Measurements from ENCODE around the gene SCN2B. TPM values are rescaled to one million over a fixed set of nuclear protein-coding genes. Genes with fewer than 3 reads are reported as not detected.

The SCN2B gene
- total RNA-seq, 1 experiment from 2014 or later = not detected

DNA sequence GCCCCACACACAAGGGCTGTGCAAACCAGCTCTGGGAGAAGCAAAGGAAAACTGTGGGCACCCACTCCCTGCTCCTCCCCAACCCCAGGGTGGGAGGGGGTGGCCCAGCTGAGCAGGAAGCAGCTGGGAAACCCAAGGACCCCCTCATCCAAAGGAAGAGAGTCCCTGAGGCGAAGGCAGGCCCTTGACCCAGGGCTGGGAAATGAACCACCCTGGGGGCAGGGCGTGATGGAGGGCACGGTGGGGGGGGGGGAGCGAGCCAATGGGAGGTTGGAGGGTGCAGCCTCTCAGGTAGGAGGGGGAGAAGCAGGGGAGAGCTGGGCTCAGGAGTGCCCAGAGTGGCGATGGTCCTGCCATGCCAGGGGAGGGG is 40.7 kb downstream of the SCN2B start:
- H2AFZ ChIP-seq (ENCODE audit: low read length) = no peak overlapping the region
- DNase-seq = no peak
- H3K27me3 ChIP-seq (ENCODE audit: low read length) = no peaks in the 10 kb centered on the region
- H3K27ac ChIP-seq (ENCODE audit: low read length) = no peak overlapping the region
- no peaks in the 10 kb centered on the region for H3K36me3 ChIP-seq (ENCODE audit: insufficient read depth, low read length)
- no peaks in the 10 kb centered on the region for H3K4me1 ChIP-seq (ENCODE audit: low read length)
- H3K79me2 ChIP-seq (ENCODE audit: low read length) = no peaks in the 10 kb centered on the region
- no peaks in the 10 kb centered on the region for H3K9me2 ChIP-seq (replicated peaks; ENCODE audit: insufficient read depth, low read length)
- H3K4me2 ChIP-seq (ENCODE audit: low read depth, low read length, poor library complexity, severe bottlenecking) = no peak overlapping the region
- H3K9me3 ChIP-seq (ENCODE audit: low read length) = no peaks in the 10 kb centered on the region
- no peak overlapping the region for H3K9ac ChIP-seq (ENCODE audit: low read length)
- no peak overlapping the region for H3K4me3 ChIP-seq (ENCODE audit: low read length)
- H4K20me1 ChIP-seq (ENCODE audit: insufficient read depth, low read depth, low read length) = no peaks in the 10 kb centered on the region

DNA sequence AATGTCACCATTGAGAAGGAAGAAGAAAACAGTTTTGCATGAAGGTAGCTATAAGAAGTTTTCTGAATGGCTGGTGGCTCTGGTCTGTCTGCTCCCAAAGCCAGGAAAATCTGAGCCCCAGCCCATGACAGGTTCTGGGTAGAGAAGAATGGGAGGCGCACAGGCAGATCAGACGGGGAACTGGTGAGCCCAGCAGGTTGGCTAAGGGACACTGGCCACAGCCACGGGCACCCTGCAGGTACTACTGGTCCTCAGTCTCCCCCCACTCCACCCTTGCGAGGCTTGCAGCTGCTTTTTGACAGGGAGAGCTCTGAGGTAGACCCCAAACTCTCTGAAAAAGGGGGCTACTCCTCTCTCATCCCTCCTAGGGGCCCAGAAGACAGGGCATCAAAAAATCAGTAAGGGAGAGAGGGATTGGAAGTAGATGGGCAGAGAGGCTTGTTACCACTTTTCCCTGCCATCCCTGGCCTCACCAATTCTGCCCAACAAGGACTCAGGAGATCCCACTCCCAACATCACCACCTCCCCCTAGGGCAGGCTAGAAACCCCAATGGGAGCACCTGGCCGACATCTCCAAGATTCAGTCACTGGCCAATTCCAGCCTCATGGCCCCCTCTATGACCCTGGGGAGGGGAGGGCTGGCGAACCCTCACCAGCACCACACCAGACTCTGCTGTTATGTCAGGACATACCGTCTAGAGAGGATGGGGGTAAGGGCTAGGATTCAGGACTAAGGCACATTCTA is 41.2 kb downstream of the SCN2B start:
- Histone ChIP-seq H3K9me2 (replicated peaks; ENCODE audit: insufficient read depth, low read length) (no peaks in the 10 kb centered on the region), H3K4me3 (ENCODE audit: low read length) (no peak overlapping the region), H3K27me3 (ENCODE audit: low read length) (no peaks in the 10 kb centered on the region), H3K4me2 (ENCODE audit: low read depth, low read length, poor library complexity, severe bottlenecking) (no peak overlapping the region), H3K9ac (ENCODE audit: low read length) (no peak overlapping the region), H3K36me3 (ENCODE audit: insufficient read depth, low read length) (no peaks in the 10 kb centered on the region), H3K9me3 (ENCODE audit: low read length) (no peaks in the 10 kb centered on the region), H3K79me2 (ENCODE audit: low read length) (no peaks in the 10 kb centered on the region), H3K4me1 (ENCODE audit: low read length) (no peaks in the 10 kb centered on the region), H4K20me1 (ENCODE audit: insufficient read depth, low read depth, low read length) (no peaks in the 10 kb centered on the region), H2AFZ (ENCODE audit: low read length) (no peak overlapping the region), H3K27ac (ENCODE audit: low read length) (no peak overlapping the region)
- no peak for DNase-seq

DNA sequence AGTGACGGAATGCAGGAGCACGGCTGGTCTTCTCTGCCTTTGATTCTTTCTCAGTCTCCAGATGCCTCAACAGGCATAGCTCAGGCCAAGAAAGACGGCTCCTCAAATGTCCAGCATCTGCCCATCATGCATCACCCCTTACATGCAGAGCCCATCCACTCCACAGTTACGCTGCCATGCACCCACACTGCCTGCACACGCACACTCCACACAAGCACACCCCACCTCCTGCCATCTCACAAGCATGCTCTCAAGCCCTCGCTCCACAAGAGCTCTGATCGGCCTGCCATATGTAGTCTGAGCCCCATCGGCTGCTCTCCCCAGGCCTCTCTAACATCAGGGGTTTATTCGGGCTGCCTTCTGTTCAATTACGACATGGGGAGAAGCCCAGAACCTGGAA is 42.6 kb downstream of the SCN2B start:
- no peaks in the 10 kb centered on the region for H4K20me1 ChIP-seq (ENCODE audit: insufficient read depth, low read depth, low read length)
- H3K27ac ChIP-seq (ENCODE audit: low read length) = no peak overlapping the region
- H3K9me2 ChIP-seq (replicated peaks; ENCODE audit: insufficient read depth, low read length) = no peaks in the 10 kb centered on the region
- H3K4me3 ChIP-seq (ENCODE audit: low read length) = no peak overlapping the region
- no peaks in the 10 kb centered on the region for H3K79me2 ChIP-seq (ENCODE audit: low read length)
- DNase-seq = no peak
- no peaks in the 10 kb centered on the region for H3K27me3 ChIP-seq (ENCODE audit: low read length)
- H3K9me3 ChIP-seq (ENCODE audit: low read length) = no peaks in the 10 kb centered on the region
- no peak overlapping the region for H2AFZ ChIP-seq (ENCODE audit: low read length)
- no peaks in the 10 kb centered on the region for H3K4me1 ChIP-seq (ENCODE audit: low read length)
- no peak overlapping the region for H3K4me2 ChIP-seq (ENCODE audit: low read depth, low read length, poor library complexity, severe bottlenecking)
- no peak overlapping the region for H3K9ac ChIP-seq (ENCODE audit: low read length)
- no peaks in the 10 kb centered on the region for H3K36me3 ChIP-seq (ENCODE audit: insufficient read depth, low read length)

DNA sequence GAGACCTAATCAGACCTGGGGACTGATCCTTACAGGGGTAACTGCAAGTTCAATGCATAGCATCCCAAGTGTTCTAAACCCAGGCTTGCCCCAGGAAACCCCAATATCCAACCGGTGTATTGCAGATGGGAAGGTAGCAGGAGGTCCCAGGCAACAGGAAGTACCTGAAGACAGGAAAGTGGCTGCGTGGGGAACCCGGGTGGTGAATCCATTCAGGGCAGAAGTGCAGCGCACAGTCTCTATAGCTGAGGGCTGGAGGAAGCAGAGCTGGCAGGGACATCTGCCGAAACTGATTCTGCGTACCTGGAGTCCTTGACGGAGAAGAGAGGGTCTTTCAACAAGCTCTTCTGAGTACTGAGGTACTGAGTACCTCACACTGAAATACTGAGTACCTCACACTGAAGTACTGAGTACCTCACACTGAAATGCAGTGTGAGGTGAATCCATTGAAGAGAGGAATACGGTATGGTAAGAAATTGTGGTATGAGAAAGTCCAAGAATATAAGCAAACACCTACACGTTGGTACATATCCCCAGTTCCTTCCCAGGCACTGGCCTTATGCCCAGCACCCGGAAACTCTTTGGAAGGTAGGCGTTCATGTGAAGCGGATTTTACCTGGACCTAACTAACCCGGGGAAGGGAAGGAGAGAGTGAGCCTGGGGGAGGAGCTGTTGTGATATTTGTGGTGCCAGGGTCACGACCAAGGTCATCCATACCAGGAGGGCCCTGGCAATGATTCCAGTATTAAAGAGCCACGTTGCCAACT is 43.9 kb downstream of the SCN2B start:
- Histone ChIP-seq H3K4me2 (ENCODE audit: low read depth, low read length, poor library complexity, severe bottlenecking) (no peak overlapping the region), H3K36me3 (ENCODE audit: insufficient read depth, low read length) (no peaks in the 10 kb centered on the region), H3K27me3 (ENCODE audit: low read length) (no peaks in the 10 kb centered on the region), H2AFZ (ENCODE audit: low read length) (no peak overlapping the region), H3K4me3 (ENCODE audit: low read length) (no peak overlapping the region), H3K4me1 (ENCODE audit: low read length) (no peaks in the 10 kb centered on the region), H3K27ac (ENCODE audit: low read length) (no peak overlapping the region), H3K9me3 (ENCODE audit: low read length) (no peaks in the 10 kb centered on the region), H3K79me2 (ENCODE audit: low read length) (no peaks in the 10 kb centered on the region), H4K20me1 (ENCODE audit: insufficient read depth, low read depth, low read length) (no peaks in the 10 kb centered on the region), H3K9me2 (replicated peaks; ENCODE audit: insufficient read depth, low read length) (no peaks in the 10 kb centered on the region), H3K9ac (ENCODE audit: low read length) (no peak overlapping the region)
- DNase-seq = no peak

DNA sequence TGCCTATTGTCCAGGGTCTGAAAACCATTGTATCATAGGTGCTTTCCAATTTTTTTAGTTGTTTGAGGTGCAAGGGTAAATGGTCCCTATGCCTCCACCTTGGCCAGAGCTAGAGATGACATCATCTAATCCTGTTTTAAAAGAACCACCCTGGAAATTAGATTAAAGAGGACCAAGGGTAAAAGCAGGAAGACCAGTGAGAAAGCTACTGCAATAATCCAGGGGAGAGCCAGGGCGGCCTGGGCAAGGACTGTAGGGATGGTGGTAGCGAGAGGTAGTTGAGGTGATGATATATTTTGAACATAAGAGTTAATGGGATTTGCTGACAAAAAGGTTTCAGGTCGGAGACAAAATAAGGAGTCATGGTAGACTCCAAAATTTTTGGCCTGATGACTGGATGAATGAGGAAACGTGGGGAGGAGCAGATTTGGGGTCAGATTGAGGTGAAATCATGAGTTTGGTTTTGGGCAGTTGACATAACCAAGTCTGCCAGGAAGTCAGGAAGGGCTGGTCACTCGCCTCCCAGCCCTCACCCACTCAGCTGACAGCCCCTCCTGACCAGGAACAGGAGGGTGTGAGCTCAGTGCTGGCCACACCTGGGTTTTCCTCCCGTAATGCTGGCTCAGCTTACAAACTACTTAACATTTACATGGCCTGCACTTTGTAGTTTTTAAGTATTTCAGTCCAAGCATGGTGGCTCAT is 46.8 kb downstream of the SCN2B start:
- Histone ChIP-seq H3K4me2 (ENCODE audit: low read depth, low read length, poor library complexity, severe bottlenecking) (no peak overlapping the region), H3K36me3 (ENCODE audit: insufficient read depth, low read length) (no peaks in the 10 kb centered on the region), H4K20me1 (ENCODE audit: insufficient read depth, low read depth, low read length) (no peaks in the 10 kb centered on the region), H3K27ac (ENCODE audit: low read length) (no peak overlapping the region), H2AFZ (ENCODE audit: low read length) (no peak overlapping the region), H3K79me2 (ENCODE audit: low read length) (no peaks in the 10 kb centered on the region), H3K4me1 (ENCODE audit: low read length) (no peaks in the 10 kb centered on the region), H3K9ac (ENCODE audit: low read length) (no peak overlapping the region), H3K9me2 (replicated peaks; ENCODE audit: insufficient read depth, low read length) (no peaks in the 10 kb centered on the region), H3K4me3 (ENCODE audit: low read length) (no peak overlapping the region), H3K27me3 (ENCODE audit: low read length) (no peaks in the 10 kb centered on the region), H3K9me3 (ENCODE audit: low read length) (no peaks in the 10 kb centered on the region)
- no peak for DNase-seq

DNA sequence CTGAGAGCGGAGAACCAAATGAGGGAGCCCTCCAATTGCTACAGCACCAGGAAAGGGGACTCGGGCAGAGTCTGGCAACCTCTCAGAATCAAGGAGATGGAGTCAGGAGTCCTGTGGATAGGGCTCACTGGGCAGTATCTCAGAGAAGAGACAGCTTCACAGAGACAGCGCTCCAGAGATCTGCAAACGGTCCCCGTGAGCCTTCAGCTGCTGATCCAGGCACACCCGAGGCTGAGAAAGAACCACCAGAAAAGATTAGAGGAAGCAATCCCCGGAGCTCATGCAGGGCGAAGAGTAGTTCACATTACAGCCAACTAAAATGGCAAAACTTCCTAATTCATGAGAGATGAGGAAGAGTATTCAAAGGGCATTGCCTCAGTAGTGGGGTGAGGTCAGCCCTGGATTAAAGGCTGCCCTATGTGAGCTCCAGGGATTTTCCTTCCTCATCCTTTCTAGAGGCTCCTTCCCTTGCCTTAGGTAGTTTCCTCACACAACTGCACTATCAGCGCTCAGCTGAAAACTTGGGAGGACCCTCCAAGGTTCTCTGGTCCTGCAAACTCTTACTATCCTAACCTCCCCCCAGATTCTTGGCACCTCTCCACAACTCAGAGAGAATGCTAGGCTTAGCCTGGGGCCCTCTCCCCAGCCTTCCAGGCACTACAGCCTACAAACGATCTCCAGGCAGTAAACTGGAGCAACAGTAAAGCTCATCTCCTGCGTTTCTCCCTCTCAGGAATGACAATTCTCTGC is 47.5 kb downstream of the SCN2B start:
- no peak for DNase-seq
- Histone ChIP-seq H3K4me2 (ENCODE audit: low read depth, low read length, poor library complexity, severe bottlenecking) (no peak overlapping the region), H4K20me1 (ENCODE audit: insufficient read depth, low read depth, low read length) (no peaks in the 10 kb centered on the region), H3K9me2 (replicated peaks; ENCODE audit: insufficient read depth, low read length) (no peaks in the 10 kb centered on the region), H2AFZ (ENCODE audit: low read length) (no peak overlapping the region), H3K27ac (ENCODE audit: low read length) (no peak overlapping the region), H3K36me3 (ENCODE audit: insufficient read depth, low read length) (no peaks in the 10 kb centered on the region), H3K9ac (ENCODE audit: low read length) (no peak overlapping the region), H3K9me3 (ENCODE audit: low read length) (no peaks in the 10 kb centered on the region), H3K79me2 (ENCODE audit: low read length) (no peaks in the 10 kb centered on the region), H3K4me1 (ENCODE audit: low read length) (no peaks in the 10 kb centered on the region), H3K4me3 (ENCODE audit: low read length) (no peak overlapping the region), H3K27me3 (ENCODE audit: low read length) (no peaks in the 10 kb centered on the region)

DNA sequence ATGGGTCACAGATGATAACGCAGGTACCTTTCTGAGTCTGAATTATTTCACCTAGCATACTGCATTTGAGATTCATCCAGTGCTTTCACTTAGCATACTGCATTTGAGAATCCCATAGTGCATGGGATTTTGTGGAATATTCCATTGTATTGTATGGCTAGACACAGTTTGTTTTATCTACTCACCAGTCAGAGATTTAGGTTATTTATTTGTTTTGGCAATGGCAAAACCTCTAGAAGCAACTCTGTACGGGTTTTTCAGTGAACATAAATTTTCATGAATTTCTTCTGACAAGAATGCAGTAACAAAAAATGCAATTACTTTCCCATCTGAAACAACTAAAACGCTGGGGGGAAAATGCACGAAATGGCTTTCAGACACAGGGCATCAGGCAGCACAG is 48.1 kb downstream of the SCN2B start:
- DNase-seq = no peak
- H3K79me2 ChIP-seq (ENCODE audit: low read length) = no peaks in the 10 kb centered on the region
- no peak overlapping the region for H3K4me3 ChIP-seq (ENCODE audit: low read length)
- no peaks in the 10 kb centered on the region for H3K9me3 ChIP-seq (ENCODE audit: low read length)
- H3K9me2 ChIP-seq (replicated peaks; ENCODE audit: insufficient read depth, low read length) = no peaks in the 10 kb centered on the region
- H3K4me2 ChIP-seq (ENCODE audit: low read depth, low read length, poor library complexity, severe bottlenecking) = no peak overlapping the region
- no peaks in the 10 kb centered on the region for H3K36me3 ChIP-seq (ENCODE audit: insufficient read depth, low read length)
- no peak overlapping the region for H2AFZ ChIP-seq (ENCODE audit: low read length)
- H3K9ac ChIP-seq (ENCODE audit: low read length) = no peak overlapping the region
- H4K20me1 ChIP-seq (ENCODE audit: insufficient read depth, low read depth, low read length) = no peaks in the 10 kb centered on the region
- H3K27ac ChIP-seq (ENCODE audit: low read length) = no peak overlapping the region
- H3K4me1 ChIP-seq (ENCODE audit: low read length) = no peaks in the 10 kb centered on the region
- no peaks in the 10 kb centered on the region for H3K27me3 ChIP-seq (ENCODE audit: low read length)
